Medulla oblongata (tissue), 1 donor: ENCODE results near the gene SELENON.
A peak's percentile ranks its signal among the peaks of the same experiment; 100 is the strongest.

Experiments used
- DNase-seq: peaks from one replicate; pipeline ENCODE4 v3.0.0-alpha.2; 2015; ENCODE audit errors: extremely low spot score

SELENON gene

GRCh38 chr1:25793585-25794170 lies 6.3 kb upstream of the SELENON start:
- DNase-seq: no peak

DNA sequence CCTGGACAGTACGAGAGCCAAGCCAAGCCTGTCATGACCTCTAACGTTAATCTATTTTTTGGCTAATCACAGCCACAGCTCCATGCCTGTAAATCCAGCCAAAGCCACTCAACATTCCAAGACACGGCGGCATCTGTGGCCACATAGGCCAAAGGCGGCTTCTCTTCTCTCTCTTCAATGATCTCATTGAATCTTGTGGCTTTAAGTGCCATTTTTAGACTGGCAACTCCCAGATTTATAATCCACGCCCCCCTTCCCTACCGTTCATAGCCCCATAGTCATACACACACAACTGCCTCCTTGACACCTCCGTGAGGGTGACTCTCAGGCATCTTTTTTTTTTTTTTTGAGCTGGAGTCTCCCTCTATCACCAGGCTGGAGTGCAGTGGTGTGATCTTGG lies 5.7 kb upstream of the SELENON start:
- DNase-seq: no peak

GRCh38 chr1:25795211-25795610 lies 4.8 kb upstream of the SELENON start:
- DNase-seq: no peak

- DNase-seq: no peak
These were observed 3.8 kb upstream of the SELENON start for GRCh38 chr1:25795946-25796810.

GRCh38 chr1:25796811-25797458 lies 3.1 kb upstream of the SELENON start:
- peak; percentile 91 for DNase-seq

- no peak for DNase-seq
These were observed 2.1 kb upstream of the SELENON start for GRCh38 chr1:25797939-25798338.

DNA sequence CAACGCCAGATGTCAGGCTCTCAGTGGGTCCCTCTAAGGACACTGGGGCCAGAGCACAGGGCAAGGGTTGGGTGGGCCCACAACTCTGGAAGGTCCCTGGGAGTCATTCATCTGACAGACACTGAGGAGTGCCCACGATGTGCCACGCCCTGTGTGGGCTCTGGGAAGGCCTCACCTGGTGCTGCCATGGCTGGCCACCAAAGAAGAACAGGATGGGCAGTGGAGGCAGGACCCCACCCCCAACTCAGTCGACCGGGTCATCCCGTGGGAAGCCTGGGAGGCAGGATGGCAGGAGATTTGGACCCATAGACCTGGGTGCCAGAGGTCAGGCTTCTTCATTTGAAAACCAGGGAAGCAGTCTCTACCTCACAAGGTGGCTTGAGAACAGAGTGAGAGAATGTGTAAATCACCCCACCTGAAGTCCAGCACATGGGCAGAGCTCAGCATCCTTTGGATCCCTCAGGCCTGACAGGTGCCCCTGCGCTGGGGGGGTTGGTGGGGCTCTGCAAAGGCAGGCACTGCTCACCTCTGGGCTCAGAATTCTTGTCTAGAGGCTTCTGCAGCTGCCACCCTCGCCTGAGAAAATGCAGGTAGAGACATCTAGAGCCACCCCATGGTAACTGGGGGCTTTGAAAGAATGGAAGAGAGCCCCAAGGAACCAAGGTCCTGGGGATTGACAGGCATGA lies 1.2 kb upstream of the SELENON start:
- DNase-seq: no peak

DNA sequence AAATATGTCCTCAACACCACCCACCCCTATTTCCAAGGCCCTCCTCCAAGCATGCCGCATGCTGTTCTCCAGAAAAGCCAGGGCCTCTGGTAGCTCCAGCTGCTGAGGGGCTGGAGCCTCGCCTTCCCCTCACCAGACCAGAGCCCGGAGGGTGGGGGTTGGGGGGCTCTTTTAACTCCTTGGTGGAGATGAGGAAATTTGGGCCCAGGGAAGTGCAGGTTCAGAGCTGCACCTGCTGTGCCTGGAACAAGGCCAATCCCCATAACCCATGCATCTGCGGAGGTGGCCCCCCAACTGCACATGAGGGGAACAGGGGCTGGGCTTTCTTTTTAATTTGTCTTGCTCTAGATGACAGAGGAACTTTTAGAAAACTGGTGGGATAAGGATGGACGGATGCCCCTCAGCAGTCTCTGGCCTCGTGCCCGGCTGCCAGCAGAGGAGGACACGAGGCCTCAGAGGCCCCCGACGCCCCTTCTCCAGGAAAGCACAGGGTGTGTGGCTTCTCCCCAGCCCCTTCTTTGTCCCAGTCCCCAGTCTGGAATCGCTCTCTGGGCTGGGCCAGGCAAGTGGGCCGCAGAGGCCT lies 550 bp upstream of the SELENON start:
- DNase-seq: no peak

- no peak for DNase-seq
These were observed 847 bp downstream of the SELENON start for GRCh38 chr1:25800703-25801377.

- no peak for DNase-seq
These were observed 2.9 kb downstream of the SELENON start for GRCh38 chr1:25802915-25803314.

DNA sequence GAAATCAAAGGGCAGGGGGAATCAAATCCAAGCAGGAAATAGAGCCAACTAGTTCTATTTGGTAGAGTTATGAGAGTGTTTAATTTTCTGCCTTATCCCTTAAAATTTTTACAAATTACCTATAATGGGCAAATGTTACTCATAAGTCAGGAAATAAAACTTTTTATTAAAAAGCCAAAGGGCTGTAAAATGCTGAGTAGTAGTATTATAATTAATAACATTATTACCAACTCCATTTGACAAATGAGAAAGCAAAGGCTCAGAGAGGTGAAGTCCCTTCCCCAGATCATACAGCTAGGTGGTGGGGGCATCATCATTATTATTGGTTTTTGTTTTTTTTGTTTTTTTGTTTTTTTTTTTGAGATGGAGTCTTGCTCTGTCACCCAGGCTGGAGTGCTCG lies 3.4 kb downstream of the SELENON start:
- DNase-seq: no peak

DNA sequence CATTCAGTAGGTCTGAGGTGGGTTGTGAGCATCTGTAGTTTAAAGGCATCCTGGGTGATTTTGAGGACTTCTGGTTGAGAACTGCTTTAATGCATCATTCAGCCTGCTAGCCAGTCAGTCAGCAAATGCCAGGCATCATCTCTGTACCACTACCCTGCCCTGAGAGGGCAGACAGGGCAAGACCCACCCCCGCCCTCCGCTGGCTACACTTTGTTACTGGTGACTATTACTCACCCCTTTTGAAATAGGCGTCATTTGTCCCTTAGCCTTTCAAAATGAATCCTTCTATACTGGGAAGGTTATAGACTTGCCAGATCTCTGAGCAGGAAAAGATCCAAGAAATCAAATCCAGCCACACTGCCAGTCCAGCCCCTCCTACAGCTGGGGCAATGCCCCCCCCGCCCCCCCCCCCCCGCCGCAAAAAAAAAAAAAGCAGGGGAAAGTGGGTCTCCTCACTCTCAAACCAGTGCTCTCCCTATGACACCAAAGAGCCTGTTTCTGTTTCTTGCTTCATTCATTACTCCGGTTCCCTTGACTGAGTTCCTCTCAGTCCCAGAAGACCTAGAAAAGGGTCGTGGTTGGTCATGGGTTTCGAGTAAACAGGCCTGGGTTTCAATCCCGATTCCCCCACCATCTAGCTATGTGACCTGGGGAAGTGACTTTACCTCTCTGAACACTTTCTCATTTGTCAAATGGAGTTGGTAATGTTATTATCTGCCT lies 4.4 kb downstream of the SELENON start:
- DNase-seq: no peak

- DNase-seq: no peak
These were observed 5.2 kb downstream of the SELENON start for GRCh38 chr1:25804964-25805862.

DNA sequence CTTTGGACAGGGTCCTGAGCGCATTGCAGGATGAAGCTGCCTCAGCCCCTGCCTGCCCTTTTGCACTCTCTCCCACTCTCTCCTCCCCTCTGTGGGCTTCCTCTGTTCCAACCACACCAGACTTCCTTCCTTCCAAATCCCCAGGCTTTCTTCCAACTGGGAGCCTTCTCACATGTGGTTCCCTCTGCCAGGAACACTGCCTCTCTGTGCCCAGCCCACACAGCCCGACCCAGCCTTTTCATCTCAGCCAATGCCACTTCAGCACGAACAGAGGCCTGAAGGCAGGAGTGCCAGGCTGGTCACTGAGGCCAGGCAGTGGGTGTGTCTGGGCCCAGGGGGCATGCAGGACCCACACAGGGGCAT lies 5.9 kb downstream of the SELENON start:
- DNase-seq: peak; percentile 85

GRCh38 chr1:25806418-25806817 lies 6.4 kb downstream of the SELENON start:
- DNase-seq: peak; percentile 53

DNA sequence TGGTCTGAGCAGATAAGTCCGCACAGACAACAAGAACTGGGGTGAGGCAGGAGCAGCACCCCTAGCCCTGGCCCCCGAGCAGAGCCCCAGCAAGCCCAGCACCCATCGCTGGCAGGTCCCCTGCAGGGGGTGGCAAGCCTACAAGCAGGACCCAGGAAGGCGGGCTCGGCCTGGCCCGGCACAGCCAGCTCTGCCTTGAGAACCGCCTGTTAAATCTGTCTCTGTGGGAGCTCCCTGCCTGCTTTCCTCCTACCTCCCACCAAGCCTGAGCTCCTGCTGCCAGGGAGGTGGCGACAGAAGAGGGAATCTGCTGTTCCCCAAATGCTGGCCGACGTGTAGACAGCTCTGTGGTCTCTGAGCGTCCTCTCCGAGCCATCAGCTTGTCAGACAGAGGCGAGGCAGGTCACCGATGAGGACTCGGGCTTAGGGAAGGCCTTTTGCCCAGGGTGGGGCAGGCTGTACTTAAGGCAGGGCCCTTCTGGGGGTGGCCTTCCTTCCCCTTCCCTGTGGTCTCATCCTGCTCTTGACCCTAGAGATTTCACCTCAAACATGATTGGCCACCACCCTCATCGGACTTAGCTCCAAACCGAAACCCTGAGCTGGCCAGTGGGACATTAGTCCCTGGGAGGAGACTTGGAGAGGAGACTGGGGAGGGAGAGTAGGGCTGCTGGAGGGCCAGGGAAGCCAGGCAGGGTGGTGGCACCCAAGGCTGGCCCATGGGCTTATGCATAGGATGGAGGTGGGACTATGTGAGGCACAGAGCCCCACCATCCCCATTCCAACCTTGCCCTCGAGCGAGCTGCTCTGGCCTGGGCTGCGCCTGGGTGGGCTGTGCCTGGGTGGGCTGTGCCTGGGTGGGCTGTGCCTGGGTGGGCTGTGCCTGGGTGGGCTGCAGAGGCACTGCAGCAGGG lies 7.7 kb downstream of the SELENON start:
- no peak for DNase-seq

GRCh38 chr1:25808481-25809244 lies 8.7 kb downstream of the SELENON start:
- DNase-seq: no peak
